ENCODE results near the gene POSTN. TPM values are rescaled to one million over a fixed set of nuclear protein-coding genes. Genes with fewer than 3 reads are reported as not detected.

The POSTN gene
- polyA plus RNA-seq, 1 donor (not counting 4 experiments of a cell fraction or from before 2014, with no cell fraction given) = 13.4 TPM

DNA sequence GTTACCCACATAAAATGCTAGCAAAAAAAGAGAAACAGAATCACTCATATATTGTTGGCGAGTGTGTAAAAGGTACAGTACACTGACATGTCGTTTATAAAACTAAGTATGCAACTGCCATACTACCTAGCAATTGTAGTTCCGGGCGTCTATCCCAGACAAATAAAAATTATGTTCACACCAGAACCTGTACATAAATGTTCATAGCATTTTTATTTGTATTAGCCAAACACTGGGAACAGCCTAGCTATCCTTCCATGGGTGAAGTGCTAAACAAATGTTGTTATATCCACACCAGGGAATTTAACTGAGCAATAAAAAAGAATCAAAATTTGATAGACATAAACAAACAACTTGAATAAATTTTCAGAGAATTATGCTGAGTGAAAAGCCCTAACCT, 28.9 kb upstream of the POSTN start:
- Histone ChIP-seq H3K9me1 (ENCODE audit: control insufficient read depth, extremely low read depth, insufficient read depth, low read length) (no peaks in the 10 kb centered on the region), H3K27ac (ENCODE audit: control insufficient read depth, insufficient read depth, low read length) (no peak overlapping the region), H4K20me1 (ENCODE audit: control insufficient read depth, extremely low read depth, insufficient read depth, low read length) (no peaks in the 10 kb centered on the region), H3K4me2 (ENCODE audit: control insufficient read depth, extremely low read depth, insufficient read depth, low read depth, low read length) (no peak overlapping the region), H3K9ac (ENCODE audit: control insufficient read depth, extremely low read depth, insufficient read depth, low read length) (no peak overlapping the region), H3K9me3 (ENCODE audit: control insufficient read depth, low read depth, low read length) (no peaks in the 10 kb centered on the region), H3K4me1 (ENCODE audit: control insufficient read depth, extremely low read depth, insufficient read depth, low read length) (no peaks in the 10 kb centered on the region), H3K27me3 (ENCODE audit: control insufficient read depth, extremely low read depth, insufficient read depth, low read length) (no peaks in the 10 kb centered on the region), H2AFZ (ENCODE audit: control insufficient read depth, low read length) (no peak overlapping the region), H3K4me3 (ENCODE audit: control insufficient read depth in 2 of 3, extremely low read depth in 1 of 3, insufficient read depth in 2 of 3, low read depth in 1 of 3, low read length in 3 of 3) (no peak overlapping the region), H3K79me2 (ENCODE audit: control insufficient read depth, insufficient read depth, low read length) (no peaks in the 10 kb centered on the region), H3K36me3 (ENCODE audit: control insufficient read depth in 2 of 2, extremely low read depth in 1 of 2, insufficient read depth in 2 of 2, low read length in 2 of 2) (no peaks in the 10 kb centered on the region)
- DNase-seq (ENCODE audit: low read depth, low spot score) (no peak), FAIRE-seq (no peak)
- TF ChIP-seq, protein P1, sequence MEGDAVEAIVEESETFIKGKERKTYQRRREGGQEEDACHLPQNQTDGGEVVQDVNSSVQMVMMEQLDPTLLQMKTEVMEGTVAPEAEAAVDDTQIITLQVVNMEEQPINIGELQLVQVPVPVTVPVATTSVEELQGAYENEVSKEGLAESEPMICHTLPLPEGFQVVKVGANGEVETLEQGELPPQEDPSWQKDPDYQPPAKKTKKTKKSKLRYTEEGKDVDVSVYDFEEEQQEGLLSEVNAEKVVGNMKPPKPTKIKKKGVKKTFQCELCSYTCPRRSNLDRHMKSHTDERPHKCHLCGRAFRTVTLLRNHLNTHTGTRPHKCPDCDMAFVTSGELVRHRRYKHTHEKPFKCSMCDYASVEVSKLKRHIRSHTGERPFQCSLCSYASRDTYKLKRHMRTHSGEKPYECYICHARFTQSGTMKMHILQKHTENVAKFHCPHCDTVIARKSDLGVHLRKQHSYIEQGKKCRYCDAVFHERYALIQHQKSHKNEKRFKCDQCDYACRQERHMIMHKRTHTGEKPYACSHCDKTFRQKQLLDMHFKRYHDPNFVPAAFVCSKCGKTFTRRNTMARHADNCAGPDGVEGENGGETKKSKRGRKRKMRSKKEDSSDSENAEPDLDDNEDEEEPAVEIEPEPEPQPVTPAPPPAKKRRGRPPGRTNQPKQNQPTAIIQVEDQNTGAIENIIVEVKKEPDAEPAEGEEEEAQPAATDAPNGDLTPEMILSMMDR (optimal IDR thresholded peaks at IDR 0.05 in 1 of 3, IDR thresholded peaks at IDR 0.05 in 1 of 3, conservative IDR thresholded peaks at IDR 0.05 in 1 of 3; ENCODE audit: extremely low read depth in 1 of 3, insufficient read depth in 2 of 3, low read length in 3 of 3) = no peak
- TF ChIP-seq EZH2 (IDR thresholded peaks at IDR 0.05; ENCODE audit: low read length) = no peak
- dilution Hi-C loops (cut with MboI; ENCODE audit: extremely low pct_ligation_motif_present, low sequenced_read_pairs) = no loop called here

DNA sequence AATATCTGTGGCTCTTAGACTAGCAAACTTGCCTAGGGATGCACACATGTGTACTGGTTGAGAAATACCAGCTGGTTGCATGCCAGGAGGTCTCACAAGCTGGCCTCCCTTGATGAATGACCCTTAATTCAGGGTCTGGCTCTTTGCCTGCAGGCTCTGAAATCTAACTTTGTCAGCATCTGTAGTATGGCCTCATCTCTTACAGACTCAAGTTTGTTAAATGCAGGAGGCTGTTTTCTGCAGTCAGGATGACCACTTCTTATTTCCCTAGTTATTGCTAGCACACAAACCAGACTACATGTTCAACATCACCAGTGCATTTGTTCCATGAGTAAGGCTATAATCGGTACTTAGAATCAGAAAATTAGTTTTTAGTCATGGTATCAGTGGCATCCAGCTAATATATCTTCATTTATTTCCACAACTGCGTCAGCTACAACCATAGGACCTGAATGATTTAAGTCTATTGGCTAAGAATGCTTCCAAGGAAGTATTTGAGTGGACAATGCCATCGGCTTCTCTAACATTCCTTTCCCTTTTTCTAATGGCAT, 23.3 kb upstream of the POSTN start:
- no peaks in the 10 kb centered on the region for H4K20me1 ChIP-seq (ENCODE audit: control insufficient read depth, extremely low read depth, insufficient read depth, low read length)
- no peaks in the 10 kb centered on the region for H3K36me3 ChIP-seq (ENCODE audit: control insufficient read depth in 2 of 2, extremely low read depth in 1 of 2, insufficient read depth in 2 of 2, low read length in 2 of 2)
- dilution Hi-C loops (cut with MboI; ENCODE audit: extremely low pct_ligation_motif_present, low sequenced_read_pairs) = no loop called here
- H3K9me1 ChIP-seq (ENCODE audit: control insufficient read depth, extremely low read depth, insufficient read depth, low read length) = no peaks in the 10 kb centered on the region
- no peak overlapping the region for H2AFZ ChIP-seq (ENCODE audit: control insufficient read depth, low read length)
- no peak overlapping the region for H3K27ac ChIP-seq (ENCODE audit: control insufficient read depth, insufficient read depth, low read length)
- no peak overlapping the region for H3K4me2 ChIP-seq (ENCODE audit: control insufficient read depth, extremely low read depth, insufficient read depth, low read depth, low read length)
- H3K27me3 ChIP-seq (ENCODE audit: control insufficient read depth, extremely low read depth, insufficient read depth, low read length) = no peaks in the 10 kb centered on the region
- no peak overlapping the region for H3K9ac ChIP-seq (ENCODE audit: control insufficient read depth, extremely low read depth, insufficient read depth, low read length)
- DNase-seq (ENCODE audit: low read depth, low spot score) = no peak
- H3K79me2 ChIP-seq (ENCODE audit: control insufficient read depth, insufficient read depth, low read length) = no peaks in the 10 kb centered on the region
- TF ChIP-seq EZH2 (IDR thresholded peaks at IDR 0.05; ENCODE audit: low read length) = no peak
- TF ChIP-seq, protein P1 (optimal IDR thresholded peaks at IDR 0.05 in 1 of 3, IDR thresholded peaks at IDR 0.05 in 1 of 3, conservative IDR thresholded peaks at IDR 0.05 in 1 of 3; ENCODE audit: extremely low read depth in 1 of 3, insufficient read depth in 2 of 3, low read length in 3 of 3) = no peak
- no peak for FAIRE-seq
- H3K9me3 ChIP-seq (ENCODE audit: control insufficient read depth, low read depth, low read length) = no peaks in the 10 kb centered on the region
- H3K4me1 ChIP-seq (ENCODE audit: control insufficient read depth, extremely low read depth, insufficient read depth, low read length) = peaks cover 2% of the 10 kb centered on the region
- no peak overlapping the region for H3K4me3 ChIP-seq (ENCODE audit: control insufficient read depth in 2 of 3, extremely low read depth in 1 of 3, insufficient read depth in 2 of 3, low read depth in 1 of 3, low read length in 3 of 3)

Measured in keratinocyte (primary cell).